Skeletal muscle tissue (tissue), 4 donors: Measurements from ENCODE around the gene SASH3. TPM values are rescaled to one million over a fixed set of nuclear protein-coding genes. Genes with fewer than 3 reads are reported as not detected.
"Not testable (repeated sequence)": the region's sequence is repeated elsewhere in the genome, so short reads cannot be mapped to it uniquely, and the experiment has no call there.

Experiments used
- H3K27ac ChIP-seq: one replicate; pipeline ENCODE4 v1.7.0; 2013; ENCODE audit warnings: mild to moderate bottlenecking, low read depth, low read length, inconsistent platforms
- H3K27me3 ChIP-seq, 3 donors: one replicate each; pipeline ENCODE4 v1.7.0; 2013; ENCODE audit warnings: low read length in 3 of 3; ENCODE audit not compliant: control insufficient read depth in 3 of 3, insufficient read depth in 3 of 3
- H3K36me3 ChIP-seq, 3 donors: one replicate each; pipeline ENCODE4 v1.7.0; 2013; ENCODE audit warnings: low read length in 3 of 3; ENCODE audit not compliant: control insufficient read depth in 3 of 3, insufficient read depth in 3 of 3
- H3K4me1 ChIP-seq, 3 donors: one replicate each; pipeline ENCODE4 v1.7.0; 2013; ENCODE audit warnings: low read length in 3 of 3, mild to moderate bottlenecking in 3 of 3; ENCODE audit not compliant: control insufficient read depth in 3 of 3, insufficient read depth in 3 of 3
- H3K4me3 ChIP-seq, 3 donors: one replicate each; pipeline ENCODE4 v1.7.0; 2013; ENCODE audit warnings: low read length in 3 of 3
- H3K9ac ChIP-seq, 3 donors: one replicate each; pipeline ENCODE4 v1.7.0; 2013; ENCODE audit warnings: low read length in 3 of 3, mild to moderate bottlenecking in 3 of 3, moderate library complexity in 2 of 3, low read depth in 1 of 3
- H3K9me3 ChIP-seq, 3 donors: one replicate each; pipeline ENCODE4 v1.7.0; 2013; ENCODE audit warnings: low read length in 3 of 3; ENCODE audit not compliant: control insufficient read depth in 3 of 3
- total RNA-seq: library from RNA; depleted of rRNA; stranded (reverse); fragments of >200 nt; gene quantifications from one replicate; pipeline ENCODE4 v1.2.3, GENCODE V29; 2014
- donor health status: Osteomylitis.

SASH3 gene
- total RNA-seq, 1 donor from 2014 or later, result 2.6 TPM

DNA sequence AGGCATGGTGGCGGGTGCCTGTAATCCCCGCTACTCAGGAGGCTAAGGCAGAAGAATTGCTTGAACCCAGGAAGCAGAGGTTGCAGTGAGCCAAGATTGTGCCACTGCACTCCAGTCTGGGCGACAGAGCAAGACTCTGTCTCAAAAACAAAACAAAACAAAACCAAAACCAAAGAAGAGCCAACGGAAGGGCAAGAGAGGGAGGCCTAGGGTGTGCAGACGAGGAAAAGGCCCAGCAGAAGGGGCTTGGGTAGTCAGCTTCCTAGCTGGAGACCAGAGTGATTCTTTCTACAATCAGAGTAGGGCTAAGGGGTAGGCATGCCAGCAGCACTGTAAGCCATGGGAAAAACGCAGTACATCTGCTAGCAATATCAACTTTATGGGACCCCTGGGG is 37.0 kb upstream of the SASH3 start:
- not testable (repeated sequence) for H3K27me3 ChIP-seq, H3K4me1 ChIP-seq, H3K36me3 ChIP-seq, H3K27ac ChIP-seq, H3K4me3 ChIP-seq, H3K9me3 ChIP-seq, H3K9ac ChIP-seq

DNA sequence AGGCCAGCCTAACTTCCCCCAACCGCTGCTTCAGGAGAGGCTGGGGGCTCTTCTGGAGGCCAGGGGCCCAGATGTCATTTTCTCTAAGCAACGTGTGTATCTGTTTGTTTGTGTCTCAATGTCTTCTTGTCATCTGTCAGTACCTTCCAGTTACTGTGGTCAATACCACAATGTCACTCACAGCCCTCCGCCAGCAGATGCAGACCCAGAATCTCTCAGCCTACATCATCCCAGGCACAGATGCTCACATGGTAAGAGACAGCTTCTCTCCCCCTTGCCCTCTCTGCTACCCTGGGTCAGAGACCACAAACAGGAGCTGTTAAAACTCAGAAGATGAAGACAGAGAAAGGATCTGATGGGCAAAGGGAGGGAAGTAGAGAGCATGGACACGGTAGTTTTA is 35.9 kb upstream of the SASH3 start:
- Histone ChIP-seq H3K36me3 (no peaks in the 10 kb centered on the region), H3K4me1 (peaks cover 0 to under 1% (median 0%) of the 10 kb centered on the region in 3 donors), H3K9me3 (no peaks in the 10 kb centered on the region), H3K4me3 (no peak overlapping the region), H3K27ac (no peak overlapping the region), H3K27me3 (peaks cover 0 to 3% (median 0%) of the 10 kb centered on the region in 3 donors), H3K9ac (no peak overlapping the region)

DNA sequence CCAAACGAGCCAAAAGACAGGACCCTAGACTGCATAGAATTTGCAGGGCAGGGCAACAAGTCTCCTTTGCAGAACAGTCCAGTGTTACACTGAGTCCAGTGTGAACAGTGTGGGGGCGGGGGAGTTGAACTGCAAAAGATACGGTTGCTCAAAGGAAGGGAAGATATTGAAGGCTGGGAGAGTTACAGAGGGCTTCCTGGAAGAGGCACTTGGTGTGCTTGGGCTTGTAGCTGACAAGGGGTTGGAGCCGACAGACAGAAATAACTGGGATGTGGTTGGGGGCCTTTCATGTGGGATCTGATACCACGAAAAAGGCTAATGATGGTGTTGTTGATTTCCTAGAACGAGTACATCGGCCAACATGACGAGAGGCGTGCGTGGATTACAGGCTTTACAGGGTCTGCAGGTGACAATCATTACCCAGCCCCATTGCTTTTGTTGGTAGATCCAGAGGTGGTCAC is 34.9 kb upstream of the SASH3 start:
- H3K36me3 ChIP-seq, result no peaks in the 10 kb centered on the region
- H3K27ac ChIP-seq, result no peak overlapping the region
- H3K4me3 ChIP-seq, result no peak overlapping the region
- H3K9ac ChIP-seq, result no peak overlapping the region
- H3K27me3 ChIP-seq, result peaks cover 0 to 3% (median 0%) of the 10 kb centered on the region in 3 donors
- no peaks in the 10 kb centered on the region for H3K4me1 ChIP-seq
- no peaks in the 10 kb centered on the region for H3K9me3 ChIP-seq

DNA sequence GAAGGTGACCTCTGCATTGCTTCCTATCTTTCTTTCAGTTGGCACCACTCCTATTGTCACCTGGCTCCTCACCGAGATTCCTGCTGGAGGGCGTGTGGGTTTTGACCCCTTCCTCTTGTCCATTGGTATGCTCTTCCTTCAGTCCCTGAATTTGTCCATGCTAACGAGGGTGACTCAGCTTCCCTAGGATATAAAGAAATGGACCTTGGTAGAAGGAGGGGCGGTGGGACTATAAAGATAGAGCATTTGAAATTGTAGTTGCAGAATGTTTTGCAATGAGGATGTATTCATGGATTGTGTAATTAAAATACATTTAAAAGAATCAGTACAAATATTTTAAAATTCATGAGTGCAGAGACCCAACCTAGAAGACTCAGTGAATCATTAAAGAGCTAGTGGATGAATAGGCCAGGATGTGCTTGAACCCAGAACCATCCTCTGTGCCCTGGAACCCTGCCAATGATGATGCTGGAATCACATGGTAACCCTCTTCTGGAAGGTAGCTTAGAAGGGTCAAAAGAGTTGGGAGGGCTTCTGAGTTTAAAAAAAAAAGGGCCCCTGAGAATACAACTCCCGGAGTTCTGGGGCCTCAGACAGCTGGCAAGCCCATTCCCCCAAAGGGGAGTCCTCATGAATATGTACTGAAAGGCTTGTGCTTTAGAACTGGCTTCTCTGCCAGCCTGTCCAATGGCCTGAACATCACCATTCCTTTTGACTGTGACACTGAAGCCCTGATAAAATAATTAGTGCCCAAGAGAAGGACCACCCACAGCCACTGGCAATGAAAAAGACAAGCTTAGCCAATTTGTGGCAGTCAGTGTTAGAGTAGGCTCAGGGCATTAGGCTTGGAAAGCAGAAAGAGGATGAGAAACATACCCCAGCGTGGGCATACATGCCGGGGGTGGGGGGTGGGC is 32.9 kb upstream of the SASH3 start:
- Histone ChIP-seq H3K9ac (no peak overlapping the region), H3K9me3 (no peaks in the 10 kb centered on the region), H3K4me3 (no peak overlapping the region), H3K4me1 (no peaks in the 10 kb centered on the region), H3K36me3 (no peaks in the 10 kb centered on the region), H3K27ac (no peak overlapping the region), H3K27me3 (peaks cover 0 to 3% (median 0%) of the 10 kb centered on the region in 3 donors)

DNA sequence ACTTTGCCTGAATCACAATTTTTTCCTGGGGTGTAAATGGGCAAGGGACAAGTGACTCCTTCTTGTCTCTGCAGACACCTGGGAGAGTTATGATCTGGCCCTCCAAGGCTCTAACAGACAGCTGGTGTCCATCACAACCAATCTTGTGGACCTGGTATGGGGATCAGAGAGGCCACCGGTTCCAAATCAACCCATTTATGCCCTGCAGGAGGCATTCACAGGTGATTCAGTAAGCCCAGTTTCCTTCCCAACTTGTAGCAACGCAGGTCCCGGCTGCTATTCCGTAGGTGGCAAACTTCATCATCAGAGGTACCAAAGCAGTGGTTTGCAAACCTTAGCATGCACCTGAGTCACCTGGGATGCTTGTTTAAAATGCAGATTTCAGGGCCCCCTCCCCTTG is 32.2 kb upstream of the SASH3 start:
- no peaks in the 10 kb centered on the region for H3K4me1 ChIP-seq
- peaks cover 0 to 3% (median 0%) of the 10 kb centered on the region in 3 donors for H3K27me3 ChIP-seq
- no peak overlapping the region for H3K27ac ChIP-seq
- no peak overlapping the region for H3K9ac ChIP-seq
- no peak overlapping the region for H3K4me3 ChIP-seq
- no peaks in the 10 kb centered on the region for H3K9me3 ChIP-seq
- H3K36me3 ChIP-seq, result no peaks in the 10 kb centered on the region

DNA sequence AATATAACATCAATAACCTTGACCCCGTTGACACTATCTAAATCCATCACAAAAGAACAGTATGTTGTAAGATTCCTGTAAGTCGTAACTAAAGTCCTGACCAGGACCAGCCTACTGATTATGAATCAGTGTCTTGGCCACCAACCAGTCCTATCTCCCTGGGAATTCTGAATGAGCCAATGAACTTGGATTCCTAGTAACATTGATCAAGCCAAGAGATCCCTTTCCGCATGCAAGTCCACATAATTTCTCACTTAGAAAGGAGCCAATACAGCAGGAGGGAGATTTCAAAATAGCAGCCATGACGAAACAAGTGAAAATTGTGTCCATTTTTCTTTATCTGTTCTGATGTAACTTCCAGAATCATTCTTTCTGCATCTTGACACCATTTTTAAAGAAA is 31.4 kb upstream of the SASH3 start:
- H3K4me3 ChIP-seq, result no peak overlapping the region
- no peaks in the 10 kb centered on the region for H3K4me1 ChIP-seq
- H3K36me3 ChIP-seq, result no peaks in the 10 kb centered on the region
- peaks cover 0 to 3% (median 0%) of the 10 kb centered on the region in 3 donors for H3K27me3 ChIP-seq
- no peak overlapping the region for H3K9ac ChIP-seq
- H3K9me3 ChIP-seq, result no peaks in the 10 kb centered on the region
- H3K27ac ChIP-seq, result peak overlapping the region; percentile 47

DNA sequence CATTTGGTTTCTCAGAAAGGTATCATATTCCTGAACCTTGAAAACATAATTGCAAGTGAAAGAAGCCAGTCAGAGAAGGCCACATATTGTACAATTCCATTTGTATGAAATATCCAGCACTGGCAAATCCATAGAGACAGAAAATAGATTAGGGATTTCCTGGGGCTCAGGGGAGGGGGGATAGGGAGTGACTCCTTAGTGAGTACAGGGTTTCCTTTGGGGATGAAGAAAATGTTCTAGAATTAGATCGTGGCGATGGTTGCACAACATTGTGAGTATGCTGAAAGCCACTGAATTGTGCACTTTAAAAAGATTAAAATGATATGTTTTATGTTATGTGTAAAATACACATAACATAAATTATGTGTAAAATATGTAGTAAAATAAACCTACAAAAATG is 30.7 kb upstream of the SASH3 start:
- peak overlapping the region; percentile 7 for H3K27ac ChIP-seq
- H3K9me3 ChIP-seq, result no peaks in the 10 kb centered on the region
- H3K36me3 ChIP-seq, result no peaks in the 10 kb centered on the region
- H3K9ac ChIP-seq, result no peak overlapping the region
- H3K27me3 ChIP-seq, result peaks cover 0 to 3% (median 0%) of the 10 kb centered on the region in 3 donors
- no peak overlapping the region for H3K4me3 ChIP-seq
- H3K4me1 ChIP-seq, result no peaks in the 10 kb centered on the region

DNA sequence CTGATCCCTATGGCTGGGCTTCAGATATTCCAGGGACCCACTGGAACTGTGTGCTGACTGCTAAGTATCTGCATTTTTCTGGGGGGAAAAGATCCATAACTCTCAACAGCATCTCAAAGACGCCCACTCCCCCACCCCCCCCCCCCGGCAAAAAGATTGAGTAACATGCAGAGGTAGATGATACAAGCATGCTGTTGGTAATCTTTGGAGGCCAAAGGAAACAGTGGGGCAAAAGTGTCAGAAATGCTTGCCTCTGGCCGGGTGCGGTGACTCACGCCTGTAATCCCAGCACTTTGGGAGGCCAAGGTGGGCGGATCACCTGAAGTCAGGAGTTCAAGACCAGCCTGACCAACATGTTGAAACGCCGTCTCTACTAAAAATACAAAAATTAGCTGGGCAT is 28.8 kb upstream of the SASH3 start:
- Histone ChIP-seq H3K4me3 (no peak overlapping the region), H3K36me3 (no peaks in the 10 kb centered on the region), H3K27me3 (no peaks in the 10 kb centered on the region), H3K27ac (no peak overlapping the region), H3K4me1 (no peaks in the 10 kb centered on the region), H3K9ac (no peak overlapping the region), H3K9me3 (no peaks in the 10 kb centered on the region)

DNA sequence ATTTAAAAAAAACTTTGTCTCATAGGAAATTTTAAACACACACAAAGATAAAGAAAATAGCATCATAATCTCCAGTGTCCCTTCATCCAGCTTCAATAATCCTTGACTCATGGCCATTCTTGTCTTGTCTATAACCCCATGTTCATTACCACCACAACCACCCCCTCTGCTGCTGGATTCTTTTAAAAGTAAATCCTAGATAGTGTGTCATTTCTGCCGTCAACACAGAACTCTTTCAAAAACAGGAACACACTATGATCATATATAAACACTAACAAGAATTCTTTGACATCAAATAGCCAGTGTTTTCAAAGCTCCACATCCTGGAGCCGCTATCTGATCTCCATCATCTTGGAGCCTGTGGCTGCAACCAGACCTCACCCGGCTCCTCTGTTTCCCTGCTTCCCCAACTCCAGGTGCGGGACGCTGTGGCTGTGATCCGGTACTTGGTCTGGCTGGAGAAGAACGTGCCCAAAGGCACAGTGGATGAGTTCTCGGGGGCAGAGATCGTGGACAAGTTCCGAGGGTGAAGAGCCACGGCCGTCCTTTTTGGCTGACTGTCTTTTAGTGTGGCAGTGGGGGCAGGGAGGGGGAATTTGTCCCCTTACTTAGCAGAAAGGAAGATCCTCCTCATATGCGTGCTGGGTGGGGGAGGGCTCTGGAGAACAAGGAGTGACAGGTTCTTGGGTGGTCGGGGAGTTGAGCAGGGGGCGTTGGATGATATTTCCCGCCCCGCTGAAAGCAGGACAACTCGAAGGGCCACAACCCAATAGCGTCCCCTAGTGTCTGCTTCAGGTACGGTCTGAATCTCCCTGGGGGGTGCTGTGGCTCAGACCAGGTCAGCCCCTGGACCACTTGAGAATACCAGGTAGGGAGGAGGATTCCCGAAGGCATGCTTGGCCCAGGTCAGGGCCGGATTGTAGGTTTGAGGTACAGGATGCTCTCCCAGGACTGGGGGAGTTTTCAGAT is 25.4 kb upstream of the SASH3 start:
- H3K27ac ChIP-seq, result no peak overlapping the region
- H3K4me1 ChIP-seq, result peaks cover 0 to 4% (median 0%) of the 10 kb centered on the region in 3 donors
- H3K9ac ChIP-seq, result no peak overlapping the region
- H3K27me3 ChIP-seq, result peaks cover 0 to 4% (median 0%) of the 10 kb centered on the region in 3 donors
- no peaks in the 10 kb centered on the region for H3K9me3 ChIP-seq
- no peaks in the 10 kb centered on the region for H3K36me3 ChIP-seq
- H3K4me3 ChIP-seq, result no peak overlapping the region
